Measurements from ENCODE around the gene ZDHHC13.

The ZDHHC13 gene

GRCh38 chr11:19181531-19182261 lies 64.7 kb downstream of the ZDHHC13 start:
- TF ChIP-seq, protein P1, sequence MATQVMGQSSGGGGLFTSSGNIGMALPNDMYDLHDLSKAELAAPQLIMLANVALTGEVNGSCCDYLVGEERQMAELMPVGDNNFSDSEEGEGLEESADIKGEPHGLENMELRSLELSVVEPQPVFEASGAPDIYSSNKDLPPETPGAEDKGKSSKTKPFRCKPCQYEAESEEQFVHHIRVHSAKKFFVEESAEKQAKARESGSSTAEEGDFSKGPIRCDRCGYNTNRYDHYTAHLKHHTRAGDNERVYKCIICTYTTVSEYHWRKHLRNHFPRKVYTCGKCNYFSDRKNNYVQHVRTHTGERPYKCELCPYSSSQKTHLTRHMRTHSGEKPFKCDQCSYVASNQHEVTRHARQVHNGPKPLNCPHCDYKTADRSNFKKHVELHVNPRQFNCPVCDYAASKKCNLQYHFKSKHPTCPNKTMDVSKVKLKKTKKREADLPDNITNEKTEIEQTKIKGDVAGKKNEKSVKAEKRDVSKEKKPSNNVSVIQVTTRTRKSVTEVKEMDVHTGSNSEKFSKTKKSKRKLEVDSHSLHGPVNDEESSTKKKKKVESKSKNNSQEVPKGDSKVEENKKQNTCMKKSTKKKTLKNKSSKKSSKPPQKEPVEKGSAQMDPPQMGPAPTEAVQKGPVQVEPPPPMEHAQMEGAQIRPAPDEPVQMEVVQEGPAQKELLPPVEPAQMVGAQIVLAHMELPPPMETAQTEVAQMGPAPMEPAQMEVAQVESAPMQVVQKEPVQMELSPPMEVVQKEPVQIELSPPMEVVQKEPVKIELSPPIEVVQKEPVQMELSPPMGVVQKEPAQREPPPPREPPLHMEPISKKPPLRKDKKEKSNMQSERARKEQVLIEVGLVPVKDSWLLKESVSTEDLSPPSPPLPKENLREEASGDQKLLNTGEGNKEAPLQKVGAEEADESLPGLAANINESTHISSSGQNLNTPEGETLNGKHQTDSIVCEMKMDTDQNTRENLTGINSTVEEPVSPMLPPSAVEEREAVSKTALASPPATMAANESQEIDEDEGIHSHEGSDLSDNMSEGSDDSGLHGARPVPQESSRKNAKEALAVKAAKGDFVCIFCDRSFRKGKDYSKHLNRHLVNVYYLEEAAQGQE (IDR thresholded peaks at IDR 0.05; ENCODE audit: insufficient replicate concordance, low read depth) = no peak
- TF ChIP-seq SPI1 (IDR thresholded peaks at IDR 0.05; ENCODE audit: borderline replicate concordance, low read depth) = peak; percentile 51; the same call in 1 of the 2 replicates
- TF ChIP-seq POLR2AphosphoS5 (IDR thresholded peaks at IDR 0.05; ENCODE audit: low read depth) = no peak
- no peak for TF ChIP-seq GABPA (IDR thresholded peaks at IDR 0.05; ENCODE audit: low read depth)
- no peak for DNase-seq (ENCODE audit: low read depth in 1 of 2, low spot score in 1 of 2)
- Histone ChIP-seq H3K27me3 (ENCODE audit: insufficient read depth, poor library complexity, severe bottlenecking) (no peaks in the 10 kb centered on the region), H3K27ac (replicated peaks) (no peak overlapping the region), H3K4me3 (replicated peaks; ENCODE audit: insufficient read depth, low read length) (no peak overlapping the region)

GRCh38 chr11:19183646-19184045 lies 66.7 kb downstream of the ZDHHC13 start:
- no peak for TF ChIP-seq POLR2AphosphoS5 (IDR thresholded peaks at IDR 0.05; ENCODE audit: low read depth)
- TF ChIP-seq SPI1 (IDR thresholded peaks at IDR 0.05; ENCODE audit: borderline replicate concordance, low read depth) = no peak
- no peak for TF ChIP-seq GABPA (IDR thresholded peaks at IDR 0.05; ENCODE audit: low read depth)
- TF ChIP-seq, protein P2, sequence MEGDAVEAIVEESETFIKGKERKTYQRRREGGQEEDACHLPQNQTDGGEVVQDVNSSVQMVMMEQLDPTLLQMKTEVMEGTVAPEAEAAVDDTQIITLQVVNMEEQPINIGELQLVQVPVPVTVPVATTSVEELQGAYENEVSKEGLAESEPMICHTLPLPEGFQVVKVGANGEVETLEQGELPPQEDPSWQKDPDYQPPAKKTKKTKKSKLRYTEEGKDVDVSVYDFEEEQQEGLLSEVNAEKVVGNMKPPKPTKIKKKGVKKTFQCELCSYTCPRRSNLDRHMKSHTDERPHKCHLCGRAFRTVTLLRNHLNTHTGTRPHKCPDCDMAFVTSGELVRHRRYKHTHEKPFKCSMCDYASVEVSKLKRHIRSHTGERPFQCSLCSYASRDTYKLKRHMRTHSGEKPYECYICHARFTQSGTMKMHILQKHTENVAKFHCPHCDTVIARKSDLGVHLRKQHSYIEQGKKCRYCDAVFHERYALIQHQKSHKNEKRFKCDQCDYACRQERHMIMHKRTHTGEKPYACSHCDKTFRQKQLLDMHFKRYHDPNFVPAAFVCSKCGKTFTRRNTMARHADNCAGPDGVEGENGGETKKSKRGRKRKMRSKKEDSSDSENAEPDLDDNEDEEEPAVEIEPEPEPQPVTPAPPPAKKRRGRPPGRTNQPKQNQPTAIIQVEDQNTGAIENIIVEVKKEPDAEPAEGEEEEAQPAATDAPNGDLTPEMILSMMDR (IDR thresholded peaks at IDR 0.05; ENCODE audit: insufficient read depth, low read length) = no peak
- TF ChIP-seq, protein P1 (IDR thresholded peaks at IDR 0.05; ENCODE audit: insufficient replicate concordance, low read depth) = no peak
- Histone ChIP-seq H3K27ac (replicated peaks) (no peak overlapping the region), H3K27me3 (ENCODE audit: insufficient read depth, poor library complexity, severe bottlenecking) (no peaks in the 10 kb centered on the region), H3K4me3 (replicated peaks; ENCODE audit: insufficient read depth, low read length) (no peak overlapping the region)
- no peak for DNase-seq (ENCODE audit: low read depth in 1 of 2, low spot score in 1 of 2)

DNA sequence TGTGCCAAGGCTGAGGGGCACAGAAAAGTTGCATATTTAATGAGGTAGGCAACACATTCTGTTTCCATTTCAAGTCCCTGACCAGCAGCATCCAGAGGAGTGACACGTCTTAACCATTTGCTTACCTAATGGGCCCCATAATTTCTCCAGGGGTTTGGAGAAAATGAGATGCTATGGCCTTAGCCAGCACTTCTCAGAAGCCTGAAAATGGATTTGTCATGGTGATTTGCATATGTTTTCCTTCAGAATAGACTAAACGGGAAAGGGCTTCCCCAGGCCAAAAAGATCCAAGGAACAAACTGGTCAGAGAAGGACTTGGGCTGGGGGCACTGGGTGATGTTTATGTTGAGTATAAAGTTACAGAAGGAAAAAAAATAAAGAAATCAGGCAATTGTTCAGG lies 68.1 kb downstream of the ZDHHC13 start:
- TF ChIP-seq, protein P1 (IDR thresholded peaks at IDR 0.05; ENCODE audit: insufficient replicate concordance, low read depth) = no peak
- TF ChIP-seq POLR2AphosphoS5 (IDR thresholded peaks at IDR 0.05; ENCODE audit: low read depth) (no peak), GABPA (IDR thresholded peaks at IDR 0.05; ENCODE audit: low read depth) (no peak), SPI1 (IDR thresholded peaks at IDR 0.05; ENCODE audit: borderline replicate concordance, low read depth) (no peak)
- TF ChIP-seq, protein P2 (IDR thresholded peaks at IDR 0.05; ENCODE audit: insufficient read depth, low read length) = no peak

More for the DNA sequence above, 68.1 kb downstream of the ZDHHC13 start:
- no peak for DNase-seq (ENCODE audit: low read depth in 1 of 2, low spot score in 1 of 2)
- no peak overlapping the region for H3K4me3 ChIP-seq (replicated peaks; ENCODE audit: insufficient read depth, low read length)
- H3K27ac ChIP-seq (replicated peaks) = no peak overlapping the region
- H3K27me3 ChIP-seq (ENCODE audit: insufficient read depth, poor library complexity, severe bottlenecking) = peaks cover 4% of the 10 kb centered on the region
